C4-2B (cell line): Measurements from ENCODE around the gene DNAJB8.

Experiments
- CTCF ChIP-seq: fragments of 450-650 bp; conservative IDR thresholded peaks from 2 replicates; pipeline ENCODE4 v1.5.1; 2017; ENCODE audit warnings: mild to moderate bottlenecking
- ZFX ChIP-seq: fragments of 450-650 bp; IDR thresholded peaks from 2 replicates; pipeline ENCODE4 v1.6.1; 2017

DNA sequence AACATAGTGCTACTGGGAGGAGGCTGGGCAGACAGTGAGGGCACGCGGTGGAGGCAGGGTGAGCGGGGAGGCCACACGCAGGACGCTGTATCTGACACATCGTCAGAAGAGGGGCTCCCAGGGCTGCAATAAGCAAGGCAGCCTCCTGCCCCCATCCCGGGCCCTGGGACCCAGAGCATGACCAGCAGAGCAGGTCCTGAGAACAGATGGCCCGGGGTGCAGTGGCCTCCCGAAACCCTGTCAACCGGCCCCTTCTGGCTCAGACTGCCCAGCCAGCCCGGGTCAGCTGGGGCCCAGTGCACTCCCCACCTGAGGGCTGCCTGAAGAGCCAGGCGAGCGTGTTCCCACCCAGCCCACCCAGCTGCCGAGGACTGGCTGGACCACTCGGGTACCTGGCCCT lies 37.4 kb downstream of the DNAJB8 start:
- TF ChIP-seq CTCF (no peak), ZFX (no peak)
